H1 (cell line): ENCODE results near the gene GTF3C5. TPM values are rescaled to one million over a fixed set of nuclear protein-coding genes. Genes with fewer than 3 reads are reported as not detected.

Experiments
- HDAC2 ChIP-seq, 2 experiments: fragments of 300-600 bp in 1 of 2; sonication (generic) in 1 of 2; IDR thresholded peaks; 2 replicates each; pipeline ENCODE4 v1.6.1; 2011 to 2012; ENCODE audit warnings: low read depth in 2 of 2, low read length in 2 of 2, mild to moderate bottlenecking in 2 of 2, moderate library complexity in 2 of 2, borderline replicate concordance in 1 of 2, inconsistent platforms in 1 of 2
- RFX5 ChIP-seq: IDR thresholded peaks from 2 replicates; pipeline ENCODE4 v1.6.1; 2011; ENCODE audit warnings: low read depth, low read length, improper control_type of control experiment, borderline replicate concordance
- TEAD4 ChIP-seq: IDR thresholded peaks from 2 replicates; pipeline ENCODE4 v1.6.1; 2012; ENCODE audit warnings: low read depth, low read length, inconsistent platforms, mixed read lengths
- polyA plus RNA-seq, 7 experiments: library from polyadenylated mRNA; depleted of rRNA in 3 of 7; stranded (reverse) in 5 of 7; unstranded in 2 of 7; fragments of >200 nt in 5 of 7; fragments of 200-250 nt in 2 of 7; gene quantifications; 1 replicate in 5 of 7; 2 replicates in 1 of 7; 4 replicates in 1 of 7; pipeline versions ENCODE4 v1.2.1 to v1.2.3, GENCODE V29; 2011 to 2013; ENCODE audit warnings: missing spikeins in 2 of 7, mixed read lengths in 2 of 7
- total RNA-seq: library from RNA; stranded (reverse); fragmentation: NEBNext Ultra II Directional; extraction: Animal tissue kit (Norgen Biotek cat#: 25700); gene quantifications from 2 replicates; pipeline ENCODE4 v1.2.1, GENCODE V29; 2021
- TF ChIP-seq, protein P1 (sequence below): IDR thresholded peaks from 2 replicates; pipeline ENCODE4 v1.6.1; 2011; ENCODE audit warnings: low read length, improper control_type of control experiment

GTF3C5 gene
- total and polyA plus RNA-seq, 2 of the 8 experiments (the other 6 are each of a cell fraction or from before 2014, with no cell fraction given): 78.7 to 87.1 TPM

DNA sequence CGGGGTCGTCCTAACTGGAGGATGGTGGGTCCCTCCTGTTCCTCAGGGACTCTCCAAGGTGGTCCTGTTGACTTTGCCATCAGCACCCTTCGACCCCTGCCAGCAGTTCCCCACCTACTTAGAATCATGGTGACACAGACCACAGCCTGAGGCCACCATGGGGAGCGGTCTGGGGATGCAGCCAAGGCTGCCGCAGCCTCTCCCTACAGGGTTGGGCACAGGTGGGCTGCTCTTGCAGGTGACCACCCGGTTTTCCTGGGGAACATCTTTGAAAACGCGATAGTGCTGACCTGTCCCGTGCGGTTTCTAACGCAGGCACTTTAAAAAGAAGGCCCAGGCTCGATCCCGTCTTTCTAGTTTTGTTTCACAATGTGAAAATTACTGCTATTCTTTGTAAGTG is 18.2 kb downstream of the GTF3C5 start (continued):
- TF ChIP-seq HDAC2 (IDR thresholded peaks at IDR 0.05; ENCODE audit: borderline replicate concordance in 1 of 2, low read depth in 2 of 2, low read length in 2 of 2) (no peak), RFX5 (no peak), TEAD4 (no peak)
- TF ChIP-seq, protein P1, sequence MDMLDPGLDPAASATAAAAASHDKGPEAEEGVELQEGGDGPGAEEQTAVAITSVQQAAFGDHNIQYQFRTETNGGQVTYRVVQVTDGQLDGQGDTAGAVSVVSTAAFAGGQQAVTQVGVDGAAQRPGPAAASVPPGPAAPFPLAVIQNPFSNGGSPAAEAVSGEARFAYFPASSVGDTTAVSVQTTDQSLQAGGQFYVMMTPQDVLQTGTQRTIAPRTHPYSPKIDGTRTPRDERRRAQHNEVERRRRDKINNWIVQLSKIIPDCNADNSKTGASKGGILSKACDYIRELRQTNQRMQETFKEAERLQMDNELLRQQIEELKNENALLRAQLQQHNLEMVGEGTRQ: no peak
